HG03521 (cell line): ENCODE results near the gene NIN.

Experiments
- ATAC-seq: cut with Tn5 transposase; IDR thresholded peaks from one replicate; pipeline ENCODE4 v1.9.1; 2021; ENCODE audit warnings: mild to moderate bottlenecking, moderate library complexity; ENCODE audit not compliant: unreplicated experiment

The NIN gene

GRCh38 chr14:50830932-50831725 lies at the start of gene NIN:
Gene NIN, minus strand, starts transcription at chr14:50831162. Its CDS starts 9,106 bp downstream, at chr14:50822056.
- peak; percentile 78 for ATAC-seq

- ATAC-seq, result peak; percentile 86
Measured at GRCh38 chr14:50875359-50876070, 44.6 kb upstream of the NIN start.

- no peak for ATAC-seq
Measured at GRCh38 chr14:50874757-50875156, 43.8 kb upstream of the NIN start.

- ATAC-seq, result no peak
Measured at GRCh38 chr14:50871914-50872732, 41.2 kb upstream of the NIN start, which contains the start of gene ABHD12B. Gene ABHD12B, plus strand, starts transcription at chr14:50872053. Its CDS starts 122 bp downstream, at chr14:50872175.

- ATAC-seq, result no peak
Measured at GRCh38 chr14:50871228-50871627, 40.3 kb upstream of the NIN start.

DNA sequence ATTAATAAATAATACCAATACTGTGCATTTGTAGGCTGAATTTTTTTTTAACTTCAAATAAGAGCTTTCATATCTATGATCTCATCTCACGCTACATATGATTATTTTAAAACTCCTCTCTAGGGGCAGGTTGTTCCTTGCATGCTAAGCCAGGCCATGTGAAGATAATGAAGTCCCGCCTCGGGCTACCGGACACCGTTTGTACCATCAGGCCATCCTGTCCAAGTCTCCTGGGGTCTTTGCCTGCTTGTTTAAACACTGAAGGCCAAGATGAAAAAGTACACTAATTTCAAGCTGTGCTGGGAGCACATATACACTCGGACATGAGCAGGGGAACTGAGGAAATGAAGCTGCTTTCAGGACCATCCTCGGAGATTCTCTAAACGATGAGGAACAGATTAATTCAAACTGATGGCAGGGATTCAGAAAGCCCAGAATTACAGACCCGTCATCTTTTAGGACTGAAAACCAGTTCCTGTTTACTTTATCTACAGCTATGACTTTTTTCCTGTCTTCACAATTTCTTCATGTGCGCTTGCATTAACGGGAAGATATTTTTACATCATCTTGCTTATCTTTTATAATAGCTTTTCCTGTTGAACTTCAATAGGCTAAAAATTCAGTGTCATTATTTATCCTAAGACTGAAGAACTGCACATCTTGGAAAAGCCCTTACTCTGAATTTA lies 34.6 kb upstream of the NIN start:
- ATAC-seq, result no peak

- ATAC-seq, result no peak
Measured at GRCh38 chr14:50864946-50865345, 34.0 kb upstream of the NIN start.

- no peak for ATAC-seq
Measured at GRCh38 chr14:50864237-50864636, 33.3 kb upstream of the NIN start.

GRCh38 chr14:50862036-50862570 lies 31.1 kb upstream of the NIN start:
- no peak for ATAC-seq

DNA sequence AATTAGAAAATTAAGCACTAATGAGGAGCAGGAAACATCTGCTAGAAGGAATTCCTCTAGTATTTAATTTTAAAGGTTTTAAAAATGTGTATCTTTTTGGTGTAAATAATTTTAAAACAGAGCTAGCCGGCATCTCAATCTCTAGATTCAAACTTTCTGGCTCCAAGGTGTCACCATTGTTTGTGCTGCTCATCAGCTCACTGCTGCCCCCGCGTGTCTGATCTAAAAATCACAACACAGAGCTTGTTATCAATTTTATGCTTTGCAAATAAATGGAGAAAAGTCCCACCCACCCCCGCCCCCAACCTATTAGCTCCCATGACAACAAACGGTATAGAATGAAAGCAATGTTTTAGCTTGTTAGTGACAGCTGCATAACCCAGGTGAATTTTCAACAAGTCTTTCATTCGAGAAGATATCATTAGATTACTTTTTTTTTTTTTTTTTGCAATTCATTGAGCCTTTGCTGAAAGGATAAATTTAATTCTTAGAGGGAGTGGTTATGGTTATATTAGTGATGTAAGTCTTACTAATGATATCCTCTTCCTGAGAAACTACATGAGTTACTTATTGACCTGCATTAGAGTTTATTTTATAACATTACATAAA lies 29.6 kb upstream of the NIN start:
- ATAC-seq, result peak; percentile 60

DNA sequence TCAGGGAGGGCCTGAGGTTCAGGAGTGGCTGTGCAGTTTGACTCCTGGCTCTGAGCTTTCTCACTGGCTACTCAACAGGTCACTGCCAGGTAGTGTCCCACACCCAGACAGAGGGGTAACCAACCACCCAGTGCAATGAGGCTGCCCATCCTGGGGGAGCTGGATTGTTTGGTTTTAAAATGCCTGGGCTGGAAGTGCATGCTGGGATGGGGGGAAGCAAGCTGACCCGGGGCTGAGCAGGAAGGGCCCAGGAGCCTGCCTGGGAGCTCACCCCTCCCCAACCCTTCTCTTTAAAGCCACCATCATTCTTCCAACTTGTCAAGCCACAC lies 28.3 kb upstream of the NIN start:
- no peak for ATAC-seq

- ATAC-seq, result no peak
Measured at GRCh38 chr14:50856660-50857059, 25.7 kb upstream of the NIN start.

DNA sequence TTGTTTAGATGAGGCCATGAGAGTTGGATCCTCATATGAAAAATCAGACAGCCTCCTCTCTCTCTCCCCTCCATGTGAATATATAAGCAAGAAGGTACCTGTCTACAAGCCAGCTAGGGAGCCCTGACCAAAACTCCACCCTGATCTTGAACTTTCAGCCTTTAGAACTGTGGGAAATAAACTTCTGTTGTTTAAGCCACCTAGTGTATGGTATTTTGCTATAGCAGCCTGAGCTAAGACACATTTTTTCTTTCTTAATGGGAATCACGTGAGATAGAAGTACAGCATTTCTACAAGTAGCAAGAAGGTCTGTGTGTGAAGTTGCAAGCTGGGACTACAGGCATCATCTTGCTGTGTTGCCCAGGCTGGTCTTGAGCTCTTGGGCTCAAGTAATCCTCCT lies 24.6 kb upstream of the NIN start:
- no peak for ATAC-seq

GRCh38 chr14:50854521-50854920 lies 23.6 kb upstream of the NIN start:
- no peak for ATAC-seq

DNA sequence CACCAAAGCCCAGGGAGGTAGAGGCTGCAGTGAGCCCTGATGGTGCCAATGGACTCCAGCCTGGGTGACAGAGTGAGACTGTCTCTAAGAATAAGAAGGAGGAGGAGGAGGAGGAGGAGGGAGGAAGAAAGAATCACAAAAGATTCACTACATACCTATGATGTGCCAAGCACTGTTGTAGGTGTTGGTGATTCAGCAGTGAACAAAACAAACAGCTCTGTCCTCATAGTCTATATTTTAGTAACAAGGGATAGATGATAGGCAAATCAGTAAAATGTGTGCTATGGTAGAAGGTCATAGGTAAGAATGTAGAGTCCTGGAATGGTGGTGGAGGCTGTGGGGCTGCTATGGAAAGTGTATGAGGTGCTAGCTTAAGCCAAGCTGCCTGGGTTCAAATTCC lies 22.9 kb upstream of the NIN start:
- ATAC-seq, result no peak

DNA sequence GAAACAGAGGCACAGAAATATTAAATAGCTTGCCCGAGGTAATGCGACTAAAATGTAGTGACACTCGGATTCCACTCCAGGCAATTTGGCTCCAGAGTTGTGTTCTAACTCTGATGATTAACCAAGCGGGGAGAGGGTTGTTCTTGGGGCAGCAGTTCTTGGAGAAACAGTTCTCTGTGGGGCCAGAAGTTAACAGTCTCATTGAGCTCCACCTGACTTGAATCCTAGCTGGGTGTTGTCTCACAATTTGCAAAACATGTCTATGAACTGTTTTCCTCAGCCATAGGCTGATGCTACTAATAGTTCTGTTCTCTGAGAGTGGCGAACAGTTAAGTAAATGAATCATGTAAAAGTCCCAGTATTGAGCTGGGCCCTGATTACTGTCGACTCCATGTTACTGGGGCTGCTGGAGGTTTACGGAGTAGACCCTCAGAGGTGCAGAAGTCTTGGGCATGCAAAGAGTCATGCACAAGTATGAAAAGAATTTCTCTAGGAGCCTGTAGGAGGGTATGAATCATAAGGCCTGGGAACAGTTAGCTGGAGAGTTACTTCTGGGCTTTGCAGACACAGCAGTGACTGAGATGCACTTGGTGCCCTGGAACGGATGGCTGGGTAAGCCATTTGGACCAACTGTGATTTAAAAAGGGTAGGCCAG lies 15.4 kb upstream of the NIN start:
- ATAC-seq, result no peak

GRCh38 chr14:50845166-50845565 lies 14.2 kb upstream of the NIN start:
- no peak for ATAC-seq

GRCh38 chr14:50844391-50844790 lies 13.4 kb upstream of the NIN start:
- no peak for ATAC-seq

- ATAC-seq, result no peak
Measured at GRCh38 chr14:50839691-50840090, 8.7 kb upstream of the NIN start.

DNA sequence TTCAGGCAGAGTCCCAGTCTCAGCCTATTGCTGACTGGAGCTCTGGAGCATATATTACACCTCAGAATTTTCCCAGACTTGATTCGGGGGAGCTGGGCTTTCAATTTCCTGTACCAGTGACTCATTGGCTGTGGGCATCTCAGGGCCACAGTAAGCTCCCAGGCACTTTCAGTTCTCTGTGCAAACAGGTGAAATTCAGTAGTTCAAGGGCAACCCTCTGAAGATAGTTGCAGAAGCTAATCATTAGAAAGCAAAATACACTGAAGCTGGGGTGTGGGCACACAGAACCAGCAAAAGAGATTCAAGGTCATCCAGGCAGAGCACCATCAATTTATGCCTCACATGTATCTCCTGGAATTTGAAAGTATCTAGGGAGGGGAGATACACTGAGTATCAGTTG lies 8.1 kb upstream of the NIN start:
- ATAC-seq, result no peak
